ENCODE data around the gene ANO2. TPM values are rescaled to one million over a fixed set of nuclear protein-coding genes. Genes with fewer than 3 reads are reported as not detected.

Gene ANO2
- total RNA-seq, 1 experiment from 2014 or later, result not detected

DNA sequence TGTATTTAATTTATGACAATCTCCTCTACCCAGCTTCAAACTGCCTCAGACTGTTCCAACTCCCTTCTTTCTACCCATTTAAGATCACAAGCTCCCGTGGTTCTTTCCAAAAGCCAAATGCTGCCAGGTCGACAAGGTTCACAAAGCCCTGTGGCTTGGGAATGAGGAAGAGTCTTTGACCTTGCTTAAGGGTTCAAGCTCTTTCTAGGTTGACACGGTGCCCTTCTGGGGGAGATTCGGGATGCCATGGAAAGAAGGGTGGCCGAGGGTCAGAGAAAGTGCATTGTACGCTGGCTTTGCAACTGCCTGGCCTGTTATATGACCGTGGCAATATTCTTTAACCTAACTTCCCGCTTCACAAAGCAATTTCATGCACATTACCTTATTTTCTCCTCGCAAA lies 239.3 kb downstream of the ANO2 start:
- no peaks in the 10 kb centered on the region for H3K9me2 ChIP-seq (replicated peaks; ENCODE audit: low read length)
- no peak for TF ChIP-seq EZH2phosphoT487 (IDR thresholded peaks at IDR 0.05; ENCODE audit: borderline replicate concordance, low read length)
- TF ChIP-seq, protein P1, sequence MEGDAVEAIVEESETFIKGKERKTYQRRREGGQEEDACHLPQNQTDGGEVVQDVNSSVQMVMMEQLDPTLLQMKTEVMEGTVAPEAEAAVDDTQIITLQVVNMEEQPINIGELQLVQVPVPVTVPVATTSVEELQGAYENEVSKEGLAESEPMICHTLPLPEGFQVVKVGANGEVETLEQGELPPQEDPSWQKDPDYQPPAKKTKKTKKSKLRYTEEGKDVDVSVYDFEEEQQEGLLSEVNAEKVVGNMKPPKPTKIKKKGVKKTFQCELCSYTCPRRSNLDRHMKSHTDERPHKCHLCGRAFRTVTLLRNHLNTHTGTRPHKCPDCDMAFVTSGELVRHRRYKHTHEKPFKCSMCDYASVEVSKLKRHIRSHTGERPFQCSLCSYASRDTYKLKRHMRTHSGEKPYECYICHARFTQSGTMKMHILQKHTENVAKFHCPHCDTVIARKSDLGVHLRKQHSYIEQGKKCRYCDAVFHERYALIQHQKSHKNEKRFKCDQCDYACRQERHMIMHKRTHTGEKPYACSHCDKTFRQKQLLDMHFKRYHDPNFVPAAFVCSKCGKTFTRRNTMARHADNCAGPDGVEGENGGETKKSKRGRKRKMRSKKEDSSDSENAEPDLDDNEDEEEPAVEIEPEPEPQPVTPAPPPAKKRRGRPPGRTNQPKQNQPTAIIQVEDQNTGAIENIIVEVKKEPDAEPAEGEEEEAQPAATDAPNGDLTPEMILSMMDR (conservative IDR thresholded peaks at IDR 0.05; ENCODE audit: low read depth, low read length), result no peak
- no peak for TF ChIP-seq EZH2 (IDR thresholded peaks at IDR 0.05; ENCODE audit: low read length, unreplicated experiment)
- no peaks in the 10 kb centered on the region for H3K4me1 ChIP-seq (ENCODE audit: insufficient read depth, low read length)
- no peaks in the 10 kb centered on the region for H3K79me2 ChIP-seq (ENCODE audit: low read length)
- intact Hi-C loops (cut with micrococcal nuclease), result no loop called here
- H3K27ac ChIP-seq (ENCODE audit: low read length), result no peak overlapping the region
- no peak for ATAC-seq
- no TSS peak for BruUV-seq (replicated peaks)
- no peak overlapping the region for H3K4me2 ChIP-seq (ENCODE audit: low read length)
- H3K9ac ChIP-seq (ENCODE audit: low read length), result no peak overlapping the region
- no peak overlapping the region for H3K4me3 ChIP-seq (ENCODE audit: low read length)
- DNase-seq, result no peak
- H4K20me1 ChIP-seq (ENCODE audit: low read length), result no peaks in the 10 kb centered on the region
- no peaks in the 10 kb centered on the region for H3K36me3 ChIP-seq (ENCODE audit: low read depth, low read length)
- ChIA-PET CTCF (no interaction called here), POLR2A (ENCODE audit: unreplicated experiment) (no interaction called here)
- no peaks in the 10 kb centered on the region for H3K9me3 ChIP-seq (ENCODE audit: low read length)
- no peaks in the 10 kb centered on the region for H3K27me3 ChIP-seq (ENCODE audit: low read length)
- H3F3A ChIP-seq (ENCODE audit: low read length, unreplicated experiment), result no peaks in the 10 kb centered on the region
- H2AFZ ChIP-seq (ENCODE audit: low read length), result no peak overlapping the region

DNA sequence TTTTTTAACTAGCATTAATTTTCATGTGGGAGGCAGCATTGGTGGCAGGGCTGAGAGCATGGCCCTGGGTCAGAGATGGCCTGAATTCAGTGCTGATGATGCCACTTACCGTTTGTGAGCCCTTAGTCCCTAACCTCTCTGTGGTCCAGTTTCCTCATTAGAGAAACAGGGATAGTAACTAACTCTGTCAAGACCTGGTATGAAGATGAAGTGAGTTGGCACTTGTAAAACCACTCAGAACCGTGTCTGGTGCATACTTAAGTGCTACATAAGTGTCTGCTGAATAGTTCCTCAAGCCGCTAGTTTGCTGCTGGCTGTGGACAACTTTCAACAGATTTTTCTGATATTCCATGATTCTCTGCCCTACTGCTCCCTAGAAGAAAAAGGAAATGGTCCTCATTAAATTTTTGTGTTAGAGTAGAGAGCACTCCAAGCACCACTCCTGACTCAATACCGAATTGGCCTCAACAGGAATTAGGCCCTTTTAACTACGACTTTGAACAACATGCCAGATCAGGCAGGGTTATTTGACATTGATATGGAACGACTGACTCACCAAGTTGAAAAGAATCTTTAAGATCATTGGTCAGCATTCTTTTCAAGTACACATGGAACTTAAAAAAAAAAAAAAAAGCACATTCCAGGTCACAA lies 250.2 kb downstream of the ANO2 start:
- CTCF ChIA-PET, result no interaction called here
- Histone ChIP-seq H3K4me1 (ENCODE audit: insufficient read depth, low read length) (no peaks in the 10 kb centered on the region), H3K9me3 (ENCODE audit: low read length) (no peaks in the 10 kb centered on the region)

DNA sequence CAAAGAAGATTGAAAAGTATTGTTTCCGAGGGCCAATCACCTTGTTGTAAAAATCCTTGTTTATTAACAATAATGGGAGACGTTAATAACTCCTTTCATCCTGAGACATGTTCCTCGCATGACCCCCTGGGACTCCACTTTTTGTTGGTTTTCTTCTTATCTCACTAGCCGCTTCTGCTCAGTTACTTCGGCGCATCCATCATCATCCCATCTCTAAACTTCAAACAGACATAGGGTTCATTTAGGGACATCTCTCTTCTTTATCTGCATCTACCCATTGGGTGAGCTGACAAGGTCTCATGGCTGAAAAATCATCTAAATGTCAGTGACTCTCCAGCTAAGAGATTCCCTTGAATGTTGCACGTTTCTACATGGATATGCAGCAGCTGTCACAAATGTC lies 252.2 kb downstream of the ANO2 start:
- TF ChIP-seq, protein P1 (conservative IDR thresholded peaks at IDR 0.05; ENCODE audit: low read depth, low read length), result no peak
- TF ChIP-seq EZH2phosphoT487 (IDR thresholded peaks at IDR 0.05; ENCODE audit: borderline replicate concordance, low read length) (no peak), EZH2 (IDR thresholded peaks at IDR 0.05; ENCODE audit: low read length, unreplicated experiment) (no peak)
- no peaks in the 10 kb centered on the region for H3K36me3 ChIP-seq (ENCODE audit: low read depth, low read length)
- intact Hi-C loops (cut with micrococcal nuclease), result no loop called here
- H3K4me1 ChIP-seq (ENCODE audit: insufficient read depth, low read length), result no peaks in the 10 kb centered on the region
- CTCF ChIA-PET, result no interaction called here
- H3K27ac ChIP-seq (ENCODE audit: low read length), result no peak overlapping the region
- no peak overlapping the region for H3K4me3 ChIP-seq (ENCODE audit: low read length)
- no peak overlapping the region for H2AFZ ChIP-seq (ENCODE audit: low read length)
- no peaks in the 10 kb centered on the region for H3K9me3 ChIP-seq (ENCODE audit: low read length)
- H3K79me2 ChIP-seq (ENCODE audit: low read length), result no peaks in the 10 kb centered on the region
- no peak for ATAC-seq
- no TSS peak for BruUV-seq (replicated peaks)
- no peaks in the 10 kb centered on the region for H3K9me2 ChIP-seq (replicated peaks; ENCODE audit: low read length)
- no peaks in the 10 kb centered on the region for H3F3A ChIP-seq (ENCODE audit: low read length, unreplicated experiment)
- H4K20me1 ChIP-seq (ENCODE audit: low read length), result no peaks in the 10 kb centered on the region
- no peak for DNase-seq
- POLR2A ChIA-PET (ENCODE audit: unreplicated experiment), result no interaction called here
- no peak overlapping the region for H3K4me2 ChIP-seq (ENCODE audit: low read length)
- H3K27me3 ChIP-seq (ENCODE audit: low read length), result no peaks in the 10 kb centered on the region
- H3K9ac ChIP-seq (ENCODE audit: low read length), result no peak overlapping the region

More for the DNA sequence above, 250.2 kb downstream of the ANO2 start:
- H3K9ac ChIP-seq (ENCODE audit: low read length), result no peak overlapping the region
- TF ChIP-seq, protein P1 (conservative IDR thresholded peaks at IDR 0.05; ENCODE audit: low read depth, low read length), result no peak
- TF ChIP-seq EZH2 (IDR thresholded peaks at IDR 0.05; ENCODE audit: low read length, unreplicated experiment) (no peak), EZH2phosphoT487 (IDR thresholded peaks at IDR 0.05; ENCODE audit: borderline replicate concordance, low read length) (no peak)
- no peaks in the 10 kb centered on the region for H3K36me3 ChIP-seq (ENCODE audit: low read depth, low read length)
- no peak overlapping the region for H2AFZ ChIP-seq (ENCODE audit: low read length)
- intact Hi-C loops (cut with micrococcal nuclease), result no loop called here
- no peaks in the 10 kb centered on the region for H3K27me3 ChIP-seq (ENCODE audit: low read length)
- no peaks in the 10 kb centered on the region for H3K79me2 ChIP-seq (ENCODE audit: low read length)
- no peaks in the 10 kb centered on the region for H3F3A ChIP-seq (ENCODE audit: low read length, unreplicated experiment)
- H3K4me2 ChIP-seq (ENCODE audit: low read length), result no peak overlapping the region
- POLR2A ChIA-PET (ENCODE audit: unreplicated experiment), result no interaction called here
- no peaks in the 10 kb centered on the region for H3K9me2 ChIP-seq (replicated peaks; ENCODE audit: low read length)
- ATAC-seq (no peak), DNase-seq (no peak)
- no TSS peak for BruUV-seq (replicated peaks)
- H3K4me3 ChIP-seq (ENCODE audit: low read length), result no peak overlapping the region
- no peaks in the 10 kb centered on the region for H4K20me1 ChIP-seq (ENCODE audit: low read length)
- no peak overlapping the region for H3K27ac ChIP-seq (ENCODE audit: low read length)
